Kidney (tissue), 14 donors: ENCODE results near the gene ACSL5. TPM values are rescaled to one million over a fixed set of nuclear protein-coding genes. Genes with fewer than 3 reads are reported as not detected.
A peak's percentile ranks its signal among the peaks of the same experiment; 100 is the strongest.

Experiments used
- DNase-seq, 5 donors: peaks; one replicate each; pipeline ENCODE4 v3.0.0-alpha.2; 2013 to 2020
- FAIRE-seq: peaks from 2 replicates; lab custom pipeline; 2012; peaks lifted over from hg19 to GRCh38; lab: Jason Lieb, UNC
- H3K27ac ChIP-seq, 2 donors: one replicate each; pipeline ENCODE4 v1.7.0; 2013; ENCODE audit warnings: low read depth in 2 of 2, low read length in 2 of 2, inconsistent platforms in 1 of 2
- H3K27me3 ChIP-seq: one replicate; pipeline ENCODE4 v1.7.1; 2013; ENCODE audit warnings: low read length, inconsistent platforms; ENCODE audit not compliant: control insufficient read depth, insufficient read depth
- H3K36me3 ChIP-seq, 3 donors: one replicate each; pipeline versions ENCODE4 v1.7.0 to v1.7.1; 2013; ENCODE audit warnings: low read length in 3 of 3, control low read depth in 1 of 3, inconsistent platforms in 1 of 3; ENCODE audit not compliant: insufficient read depth in 3 of 3, control insufficient read depth in 2 of 3
- H3K4me1 ChIP-seq, 3 donors: one replicate each; pipeline versions ENCODE4 v1.7.0 to v1.7.1; 2013; ENCODE audit warnings: low read length in 3 of 3, inconsistent platforms in 1 of 3, low read depth in 1 of 3; ENCODE audit not compliant: control insufficient read depth in 2 of 3, insufficient read depth in 2 of 3
- H3K4me3 ChIP-seq, 3 donors: one replicate each; pipeline versions ENCODE4 v1.7.0 to v1.8.1; 2013; ENCODE audit warnings: low read length in 3 of 3, control low read depth in 1 of 3, inconsistent platforms in 1 of 3
- H3K9ac ChIP-seq, 3 donors: one replicate each; pipeline versions ENCODE4 v1.7.0 to v1.7.1; 2013; ENCODE audit warnings: low read length in 3 of 3, control low read depth in 1 of 3, inconsistent platforms in 1 of 3
- H3K9me3 ChIP-seq, 3 donors: one replicate each; pipeline versions ENCODE4 v1.7.0 to v1.7.1; 2013; ENCODE audit warnings: low read length in 3 of 3, control low read depth in 1 of 3, inconsistent platforms in 1 of 3; ENCODE audit not compliant: control insufficient read depth in 2 of 3, insufficient read depth in 1 of 3
- intact Hi-C: fragments of 100-400 bp; cut with DNase I; formaldehyde crosslinking; loops from one replicate; pipeline ENCODE4 v1.11.1; 2022
- polyA plus RNA-seq: library from polyadenylated mRNA; stranded (reverse); fragments of 350-450 nt; fragmentation: Illumina TruSeq; extraction: RNeasy Lipid Tissue Mini Kit (QIAGEN cat#74804); gene quantifications from one replicate; pipeline ENCODE4 v1.2.3, GENCODE V29; 2014; ENCODE audit warnings: low read depth, low replicate concordance; ENCODE audit not compliant: insufficient read depth
- total RNA-seq: library from RNA; stranded (reverse); fragmentation: NEBNext Ultra II Directional; extraction: Animal tissue kit (Norgen Biotek cat#: 25700); gene quantifications from one replicate; pipeline ENCODE4 v1.2.1, GENCODE V29; 2021
- TF ChIP-seq, protein P1 (sequence below): IDR thresholded peaks from 3 replicates; pipeline ENCODE4 v1.5.1; 2012; ENCODE audit warnings: mild to moderate bottlenecking, moderate library complexity, borderline replicate concordance; ENCODE audit not compliant: insufficient read depth; ENCODE audit errors: extremely low read depth
- donor health status: control.
- donor health status: control.
- donor health status: control.
- donor health status: control.
- donor health status: control.
- donor health status: DM: yes; HTN: yes; CAD: no.
- donor health status: Normal renal cell carcinoma (clear cell type).

Gene ACSL5
- total and polyA plus RNA-seq, 2 donors from 2014 or later: 5.6 to 21.8 TPM

DNA sequence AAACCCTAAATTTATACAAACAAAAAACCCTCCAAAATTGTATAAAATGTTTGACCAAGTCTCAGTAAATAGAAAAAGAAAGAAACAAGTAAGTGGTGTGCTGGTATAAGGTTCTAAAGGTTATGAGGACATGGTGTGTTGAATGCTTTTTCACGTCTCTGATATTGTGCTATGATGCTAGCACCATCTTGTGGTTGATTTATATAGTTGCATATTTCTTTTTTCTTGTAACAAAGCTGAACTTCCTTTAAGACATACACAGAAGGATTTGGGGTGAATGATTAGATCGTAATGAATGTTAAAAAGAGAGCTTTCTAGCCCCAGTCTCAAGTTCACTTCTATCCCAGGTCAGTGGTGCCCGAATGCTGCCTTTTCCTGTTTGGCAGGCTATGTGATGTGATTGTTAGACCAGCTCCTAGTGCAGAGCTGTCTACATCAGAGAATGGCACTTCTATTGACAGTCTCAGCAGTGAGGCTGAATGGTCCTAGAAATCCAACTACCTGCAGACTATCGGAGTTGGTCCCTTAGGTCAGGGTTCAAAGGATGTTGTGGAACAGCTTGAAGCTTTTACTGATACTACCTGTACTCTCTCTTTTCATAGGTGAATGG, 98.1 kb downstream of the ACSL5 start:
- Histone ChIP-seq H3K4me3 (no peak overlapping the region), H3K9ac (no peak overlapping the region), H3K27ac (no peak overlapping the region), H3K9me3 (no peaks in the 10 kb centered on the region), H3K36me3 (peaks cover 0 to 3% (median 0%) of the 10 kb centered on the region in 3 donors), H3K27me3 (no peaks in the 10 kb centered on the region), H3K4me1 (no peaks in the 10 kb centered on the region)
- DNase-seq (peak in 2 of 5 donors; percentile 37 to 73), FAIRE-seq (peak; percentile 98)
- TF ChIP-seq, protein P1, sequence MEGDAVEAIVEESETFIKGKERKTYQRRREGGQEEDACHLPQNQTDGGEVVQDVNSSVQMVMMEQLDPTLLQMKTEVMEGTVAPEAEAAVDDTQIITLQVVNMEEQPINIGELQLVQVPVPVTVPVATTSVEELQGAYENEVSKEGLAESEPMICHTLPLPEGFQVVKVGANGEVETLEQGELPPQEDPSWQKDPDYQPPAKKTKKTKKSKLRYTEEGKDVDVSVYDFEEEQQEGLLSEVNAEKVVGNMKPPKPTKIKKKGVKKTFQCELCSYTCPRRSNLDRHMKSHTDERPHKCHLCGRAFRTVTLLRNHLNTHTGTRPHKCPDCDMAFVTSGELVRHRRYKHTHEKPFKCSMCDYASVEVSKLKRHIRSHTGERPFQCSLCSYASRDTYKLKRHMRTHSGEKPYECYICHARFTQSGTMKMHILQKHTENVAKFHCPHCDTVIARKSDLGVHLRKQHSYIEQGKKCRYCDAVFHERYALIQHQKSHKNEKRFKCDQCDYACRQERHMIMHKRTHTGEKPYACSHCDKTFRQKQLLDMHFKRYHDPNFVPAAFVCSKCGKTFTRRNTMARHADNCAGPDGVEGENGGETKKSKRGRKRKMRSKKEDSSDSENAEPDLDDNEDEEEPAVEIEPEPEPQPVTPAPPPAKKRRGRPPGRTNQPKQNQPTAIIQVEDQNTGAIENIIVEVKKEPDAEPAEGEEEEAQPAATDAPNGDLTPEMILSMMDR: peak; percentile 55
- intact Hi-C loops: no loop called here

DNA sequence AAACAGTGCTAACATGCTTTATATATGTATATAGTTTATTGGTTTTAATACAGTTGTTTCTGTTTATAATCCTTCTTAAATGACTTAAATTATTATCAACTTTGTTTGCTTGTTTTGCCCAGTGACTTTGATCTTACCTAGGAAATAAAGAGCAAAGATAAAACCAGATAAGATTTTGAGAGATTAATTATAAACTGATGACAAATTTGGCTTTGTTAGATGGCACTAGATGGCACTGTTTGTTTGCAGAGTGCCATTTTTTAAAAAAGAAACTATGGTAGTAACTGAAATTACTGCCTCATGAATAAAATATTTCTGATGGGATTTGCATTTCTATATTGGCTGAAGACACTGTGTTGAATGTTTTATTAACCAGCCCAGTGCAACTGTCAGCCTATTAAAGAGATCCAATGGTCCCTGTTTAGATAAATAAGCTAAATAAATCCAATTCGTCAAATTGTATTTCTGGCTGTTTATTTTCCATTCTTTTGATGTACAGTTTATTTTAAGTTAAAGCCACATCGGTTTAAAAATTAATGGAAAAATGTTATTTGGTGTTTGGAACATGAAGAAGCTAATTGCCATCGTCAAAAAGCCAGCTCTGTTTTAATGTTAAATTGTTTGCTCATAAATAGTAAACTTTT, 101.8 kb downstream of the ACSL5 start:
- no peak overlapping the region for H3K27ac ChIP-seq
- TF ChIP-seq, protein P1: peak; percentile 45
- no peaks in the 10 kb centered on the region for H3K4me1 ChIP-seq
- intact Hi-C loops: no loop called here
- DNase-seq (peak in 1 of 5 donors; percentile 13), FAIRE-seq (peak; percentile 11)
- H3K4me3 ChIP-seq: no peak overlapping the region
- no peaks in the 10 kb centered on the region for H3K36me3 ChIP-seq
- no peak overlapping the region for H3K9ac ChIP-seq
- no peaks in the 10 kb centered on the region for H3K9me3 ChIP-seq
- H3K27me3 ChIP-seq: no peaks in the 10 kb centered on the region

Other genes with a start within 250 kb of the ACSL5 start
- 9.9 TPM for gene GPAM, start 190.4 kb upstream of the ACSL5 start, total RNA-seq
- gene GPAM, start 190.4 kb upstream of the ACSL5 start, polyA plus RNA-seq: 4.0 TPM
- not detected for gene TECTB, start 90.7 kb upstream of the ACSL5 start, total RNA-seq
- gene TECTB, start 90.7 kb upstream of the ACSL5 start, polyA plus RNA-seq: not detected
- 37.5 TPM for gene ZDHHC6, start 72.8 kb downstream of the ACSL5 start, total RNA-seq
- 73.8 TPM for gene ZDHHC6, start 72.8 kb downstream of the ACSL5 start, polyA plus RNA-seq
- gene VTI1A, start 73.1 kb downstream of the ACSL5 start, total RNA-seq: 41.8 TPM
- gene VTI1A, start 73.1 kb downstream of the ACSL5 start, polyA plus RNA-seq: 9.2 TPM